IPS-18a (cell line): ENCODE data around the gene SLC34A1.

Experiments
- H3K27ac ChIP-seq: one replicate; pipeline ENCODE4 v1.5.1; 2013; ENCODE audit warnings: low read length
- H3K27me3 ChIP-seq: one replicate; pipeline ENCODE4 v1.6.1; 2013; ENCODE audit warnings: mild to moderate bottlenecking, low read length; ENCODE audit not compliant: control insufficient read depth, insufficient read depth
- H3K36me3 ChIP-seq: one replicate; pipeline ENCODE4 v1.6.1; 2013; ENCODE audit warnings: low read depth, low read length; ENCODE audit not compliant: control insufficient read depth
- H3K4me1 ChIP-seq: one replicate; pipeline ENCODE4 v1.6.1; 2013; ENCODE audit warnings: low read depth, low read length; ENCODE audit not compliant: control insufficient read depth
- H3K4me3 ChIP-seq: one replicate; pipeline ENCODE4 v1.5.1; 2013; ENCODE audit warnings: low read length
- H3K9ac ChIP-seq: one replicate; pipeline ENCODE4 v1.6.1; 2013; ENCODE audit warnings: mild to moderate bottlenecking, low read length, moderate library complexity
- H3K9me3 ChIP-seq: one replicate; pipeline ENCODE4 v1.6.1; 2013; ENCODE audit warnings: low read depth, low read length; ENCODE audit not compliant: control insufficient read depth

The SLC34A1 gene

GRCh38 chr5:177443144-177443983 lies 59.1 kb downstream of the SLC34A1 start:
- Histone ChIP-seq H3K27me3 (peaks cover 20% of the 10 kb centered on the region), H3K27ac (no peak overlapping the region), H3K9ac (no peak overlapping the region), H3K4me3 (no peak overlapping the region), H3K9me3 (no peaks in the 10 kb centered on the region), H3K4me1 (peaks cover 17% of the 10 kb centered on the region), H3K36me3 (no peaks in the 10 kb centered on the region)

- no peak overlapping the region for H3K9ac ChIP-seq
- peaks cover 17% of the 10 kb centered on the region for H3K4me1 ChIP-seq
- H3K36me3 ChIP-seq: no peaks in the 10 kb centered on the region
- no peak overlapping the region for H3K27ac ChIP-seq
- H3K4me3 ChIP-seq: no peak overlapping the region
- H3K27me3 ChIP-seq: peaks cover 26% of the 10 kb centered on the region
- H3K9me3 ChIP-seq: no peaks in the 10 kb centered on the region
Measured at GRCh38 chr5:177444106-177445051, 60.1 kb downstream of the SLC34A1 start.

GRCh38 chr5:177445052-177445916 lies 61.0 kb downstream of the SLC34A1 start:
- Histone ChIP-seq H3K4me1 (peaks cover 14% of the 10 kb centered on the region), H3K9me3 (no peaks in the 10 kb centered on the region), H3K9ac (peak overlapping the region; percentile 58), H3K27ac (no peak overlapping the region), H3K4me3 (no peak overlapping the region), H3K27me3 (peaks cover 26% of the 10 kb centered on the region), H3K36me3 (no peaks in the 10 kb centered on the region)

GRCh38 chr5:177445917-177446199 lies 61.6 kb downstream of the SLC34A1 start:
- H3K4me1 ChIP-seq: peaks cover 14% of the 10 kb centered on the region
- no peaks in the 10 kb centered on the region for H3K36me3 ChIP-seq
- no peak overlapping the region for H3K27ac ChIP-seq
- H3K4me3 ChIP-seq: peak overlapping the region; percentile 62
- H3K9me3 ChIP-seq: no peaks in the 10 kb centered on the region
- H3K9ac ChIP-seq: peak overlapping the region; percentile 58
- H3K27me3 ChIP-seq: peaks cover 26% of the 10 kb centered on the region

DNA sequence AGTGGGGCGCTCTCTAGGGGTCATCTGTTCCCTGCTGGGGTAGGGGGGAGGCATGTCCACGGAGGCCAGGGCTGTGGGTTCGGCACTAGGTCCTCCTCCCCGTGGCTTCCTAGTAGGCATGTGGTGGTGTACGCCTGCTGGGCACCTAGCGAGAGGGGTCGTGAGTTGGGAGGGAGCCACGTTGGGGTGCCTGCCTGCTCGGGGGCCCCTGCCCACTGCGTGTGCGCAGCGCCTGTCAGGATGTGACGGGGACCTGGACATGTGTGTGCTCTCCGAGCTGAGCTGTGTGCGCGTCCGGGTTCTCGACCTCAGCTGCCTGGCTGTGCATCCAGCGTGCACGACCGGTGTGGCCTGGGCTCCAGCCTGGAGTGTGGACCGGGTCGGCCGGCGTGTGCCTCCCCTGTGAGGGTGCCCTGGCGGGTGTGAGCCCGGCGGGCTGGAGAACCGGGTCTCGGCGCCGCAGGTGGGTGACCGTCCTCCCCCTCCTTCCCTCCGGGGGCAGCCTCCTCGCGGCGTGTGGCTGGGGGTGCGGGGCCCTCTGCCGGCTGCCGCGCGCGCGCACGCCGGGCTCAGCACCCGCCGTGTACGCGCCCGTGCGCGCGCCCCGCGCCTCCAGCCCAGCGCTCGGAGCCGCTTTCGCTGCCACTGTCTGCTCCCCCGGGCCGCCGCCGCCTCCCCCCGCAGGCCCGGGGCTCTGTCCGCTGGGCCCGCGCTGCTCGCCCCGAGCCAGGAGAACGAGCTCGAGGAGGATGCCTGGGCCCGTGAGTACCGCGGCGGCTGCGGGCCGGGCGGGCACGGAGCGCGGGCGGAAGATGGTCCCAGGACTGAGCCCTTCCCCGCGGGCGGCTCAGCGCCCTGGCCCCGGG lies 62.2 kb downstream of the SLC34A1 start, which contains the start of gene PRR7:
TSS of gene PRR7 (plus strand) at position 615 of the 866 bp plus-strand sequence. CDS start 8,254 bp downstream, outside the sequence.
- Histone ChIP-seq H3K9ac (peak within 1 kb of the TSS; percentile 69), H3K27me3 (peaks cover 26% of the 10 kb centered on the region), H3K4me3 (peak within 1 kb of the TSS; percentile 62), H3K36me3 (no peaks in the 10 kb centered on the region), H3K9me3 (no peaks in the 10 kb centered on the region), H3K27ac (no peak within 1 kb of the TSS), H3K4me1 (peaks cover 14% of the 10 kb centered on the region)

DNA sequence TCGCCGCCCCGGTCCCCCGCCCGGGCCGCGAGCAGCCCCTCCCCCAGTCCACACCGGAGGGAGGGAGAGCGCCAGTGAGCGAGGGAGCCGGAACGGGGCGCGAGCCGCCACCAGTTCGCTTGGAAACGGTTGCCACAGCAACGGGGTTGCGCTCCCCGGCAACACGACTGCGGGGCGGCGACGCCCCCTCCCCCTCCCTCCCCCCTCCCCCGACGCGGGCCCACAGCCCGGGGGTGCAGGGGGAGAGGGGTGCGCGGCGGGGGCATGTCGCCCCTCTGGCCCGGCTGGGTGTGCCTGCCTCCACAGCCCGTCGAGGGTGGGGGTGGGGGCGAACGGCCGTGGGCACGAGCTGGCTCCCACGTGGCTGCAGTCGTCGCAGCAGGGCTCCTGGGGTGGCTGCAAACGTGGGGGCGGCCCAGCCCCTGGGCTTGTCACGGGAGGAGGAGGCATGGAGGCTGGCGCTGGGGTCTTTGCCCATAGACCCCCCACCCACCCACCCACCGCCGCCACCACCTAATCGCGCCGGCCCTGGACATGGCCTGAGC lies 62.9 kb downstream of the SLC34A1 start:
- peaks cover 14% of the 10 kb centered on the region for H3K4me1 ChIP-seq
- H3K36me3 ChIP-seq: no peaks in the 10 kb centered on the region
- H3K27ac ChIP-seq: no peak overlapping the region
- peak overlapping the region; percentile 69 for H3K9ac ChIP-seq
- H3K9me3 ChIP-seq: no peaks in the 10 kb centered on the region
- H3K4me3 ChIP-seq: peak overlapping the region; percentile 62
- H3K27me3 ChIP-seq: peaks cover 31% of the 10 kb centered on the region

DNA sequence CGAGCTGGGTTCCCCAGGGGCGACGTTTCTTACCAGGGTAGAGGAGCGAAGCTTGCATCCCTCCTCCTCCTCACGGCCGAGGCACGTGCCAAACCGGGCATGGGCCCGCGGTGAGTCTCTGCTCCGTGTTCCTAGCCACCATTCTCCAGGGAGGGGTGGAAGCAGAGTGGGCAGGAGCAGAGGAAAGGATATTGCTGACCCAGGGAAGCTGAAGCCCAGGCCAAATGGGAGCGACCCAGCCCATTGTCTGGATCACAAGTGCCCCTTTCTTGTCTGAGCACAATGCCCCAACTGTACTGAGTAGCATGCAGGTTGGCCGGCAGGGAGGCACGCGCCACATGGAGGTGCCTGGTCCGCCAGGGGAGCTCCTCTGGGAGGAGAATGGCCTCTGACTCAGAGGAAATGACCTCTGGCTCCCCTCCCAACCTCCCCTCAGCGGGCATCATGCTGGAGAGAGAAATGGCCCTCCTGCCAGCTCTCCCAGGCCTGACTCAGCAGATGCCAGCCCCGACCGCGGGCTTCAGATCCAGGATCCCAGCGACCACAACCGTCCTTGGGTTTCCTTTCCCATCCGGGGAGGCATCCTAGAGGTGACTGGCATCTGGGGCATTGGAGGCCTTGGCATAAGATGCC lies 63.5 kb downstream of the SLC34A1 start:
- Histone ChIP-seq H3K4me3 (peak overlapping the region; percentile 56), H3K9ac (peak overlapping the region; percentile 69)

More for the DNA sequence above, 63.5 kb downstream of the SLC34A1 start:
- Histone ChIP-seq H3K27me3 (peaks cover 31% of the 10 kb centered on the region), H3K27ac (no peak overlapping the region), H3K4me1 (peaks cover 14% of the 10 kb centered on the region), H3K36me3 (no peaks in the 10 kb centered on the region), H3K9me3 (no peaks in the 10 kb centered on the region)
